Neural cell (in vitro differentiated cells): ENCODE data around the gene MAOB. TPM values are rescaled to one million over a fixed set of nuclear protein-coding genes. Genes with fewer than 3 reads are reported as not detected.

Source experiments
- H2AFZ ChIP-seq: fragments of 200-600, 300-800 bp; sonication (generic), shearing (Covaris generic); 2 replicates; pipeline ENCODE4 v1.6.0; 2014; ENCODE audit warnings: low read depth, mild to moderate bottlenecking, antibody characterized with exemption, low read length, moderate library complexity
- H3F3A ChIP-seq: fragments of 200-600 bp; shearing (Covaris generic); 2 replicates; pipeline ENCODE4 v1.6.1; 2016; ENCODE audit warnings: mild to moderate bottlenecking, moderate library complexity, mixed read lengths, antibody characterized with exemption, low read length; ENCODE audit not compliant: insufficient read depth, poor library complexity, severe bottlenecking
- H3K27ac ChIP-seq: fragments of 200-600, 300-800 bp; sonication (generic), shearing (Covaris generic); 2 replicates; pipeline ENCODE4 v1.5.1; 2014; ENCODE audit warnings: mild to moderate bottlenecking, low read length, moderate library complexity
- H3K27me3 ChIP-seq: fragments of 300-800, 200-600 bp; sonication (generic), shearing (Covaris generic); 2 replicates; pipeline ENCODE4 v1.6.0; 2014; ENCODE audit warnings: mild to moderate bottlenecking, low read depth, low read length, moderate library complexity; ENCODE audit not compliant: insufficient read depth
- H3K36me3 ChIP-seq: fragments of 300-800, 200-600 bp; sonication (generic), shearing (Covaris generic); 2 replicates; pipeline ENCODE4 v1.5.1; 2014; ENCODE audit warnings: mild to moderate bottlenecking, antibody characterized with exemption, low read length, moderate library complexity; ENCODE audit not compliant: insufficient read depth
- H3K4me2 ChIP-seq: fragments of 300-800, 200-600 bp; sonication (generic), shearing (Covaris generic); 2 replicates; pipeline ENCODE4 v1.6.0; 2014; ENCODE audit warnings: mild to moderate bottlenecking, low read length
- H3K4me3 ChIP-seq: fragments of 300-800, 200-600 bp; sonication (generic), shearing (Covaris generic); 2 replicates; pipeline ENCODE4 v1.5.1; 2014; ENCODE audit warnings: mild to moderate bottlenecking, low read length, moderate library complexity
- H3K79me2 ChIP-seq: fragments of 200-600 bp; shearing (Covaris generic); replicated peaks from 2 replicates; pipeline ENCODE4 v1.6.0; 2014; ENCODE audit warnings: mild to moderate bottlenecking, low read length, moderate library complexity; ENCODE audit not compliant: insufficient read depth
- H3K9ac ChIP-seq: fragments of 300-800, 200-600 bp; sonication (generic), shearing (Covaris generic); 2 replicates; pipeline ENCODE4 v1.6.1; 2016; ENCODE audit warnings: mild to moderate bottlenecking, low read length, mixed read lengths
- H3K9me2 ChIP-seq: fragments of 200-600 bp; shearing (Covaris generic); 2 replicates; pipeline ENCODE4 v1.6.1; 2016; ENCODE audit warnings: mild to moderate bottlenecking, low read length, mixed read lengths; ENCODE audit not compliant: insufficient read depth
- H3K9me3 ChIP-seq: fragments of 200-600, 300-800 bp; sonication (generic), shearing (Covaris generic); 2 replicates; pipeline ENCODE4 v1.6.1; 2016; ENCODE audit warnings: mild to moderate bottlenecking, mixed run types, low read length, moderate library complexity, mixed read lengths
- H4K20me1 ChIP-seq: fragments of 200-600 bp; shearing (Covaris generic); 2 replicates; pipeline ENCODE4 v1.6.1; 2016; ENCODE audit warnings: mild to moderate bottlenecking, mixed run types; ENCODE audit not compliant: insufficient read depth
- EP300 ChIP-seq: fragments of 450-650 bp; conservative IDR thresholded peaks from 2 replicates; pipeline ENCODE4 v1.6.1; 2014; ENCODE audit warnings: antibody characterized with exemption, mild to moderate bottlenecking, moderate library complexity; ENCODE audit not compliant: poor library complexity, severe bottlenecking
- EZH2 ChIP-seq: fragments of 200-600, 300-800 bp; shearing (Covaris generic), sonication (generic); IDR thresholded peaks from 2 replicates; pipeline ENCODE4 v1.6.1; 2014; ENCODE audit warnings: antibody characterized with exemption, low read length, borderline replicate concordance, mild to moderate bottlenecking; ENCODE audit not compliant: insufficient read depth, poor library complexity, severe bottlenecking
- MXI1 ChIP-seq: fragments of 450-650 bp; conservative IDR thresholded peaks from 2 replicates; pipeline ENCODE4 v1.6.1; 2014; ENCODE audit warnings: antibody characterized with exemption, mild to moderate bottlenecking; ENCODE audit not compliant: poor library complexity, severe bottlenecking
- POLR2AphosphoS5 ChIP-seq: IDR thresholded peaks from 2 replicates; pipeline ENCODE4 v1.6.1; 2012
- RAD21 ChIP-seq: fragments of 450-650 bp; conservative IDR thresholded peaks from 2 replicates; pipeline ENCODE4 v1.6.1; 2014; ENCODE audit warnings: antibody characterized with exemption, mild to moderate bottlenecking, moderate library complexity
- SMC3 ChIP-seq: fragments of 450-650 bp; conservative IDR thresholded peaks from 2 replicates; pipeline ENCODE4 v1.6.1; 2014; ENCODE audit warnings: antibody characterized with exemption, mild to moderate bottlenecking, moderate library complexity; ENCODE audit not compliant: poor library complexity
- TAF1 ChIP-seq: IDR thresholded peaks from 2 replicates; pipeline ENCODE4 v1.6.1; 2012; ENCODE audit warnings: low read depth
- polyA plus RNA-seq: library from polyadenylated mRNA; depleted of rRNA; stranded (reverse); fragments of >200 nt; gene quantifications from 2 replicates; pipeline ENCODE4 v1.2.3, GENCODE V29; 2014
- TF ChIP-seq, protein P1 (sequence below): IDR thresholded peaks from 2 replicates; pipeline ENCODE4 v1.6.1; 2012; ENCODE audit warnings: borderline replicate concordance
- TF ChIP-seq, protein P2 (sequence below): fragments of 450-650 bp; IDR thresholded peaks from 2 replicates; pipeline ENCODE4 v1.5.1; 2014; ENCODE audit warnings: antibody characterized with exemption, mild to moderate bottlenecking, moderate library complexity; ENCODE audit not compliant: poor library complexity, severe bottlenecking

Gene MAOB
- polyA plus RNA-seq, 1 donor from 2014 or later, result not detected

DNA sequence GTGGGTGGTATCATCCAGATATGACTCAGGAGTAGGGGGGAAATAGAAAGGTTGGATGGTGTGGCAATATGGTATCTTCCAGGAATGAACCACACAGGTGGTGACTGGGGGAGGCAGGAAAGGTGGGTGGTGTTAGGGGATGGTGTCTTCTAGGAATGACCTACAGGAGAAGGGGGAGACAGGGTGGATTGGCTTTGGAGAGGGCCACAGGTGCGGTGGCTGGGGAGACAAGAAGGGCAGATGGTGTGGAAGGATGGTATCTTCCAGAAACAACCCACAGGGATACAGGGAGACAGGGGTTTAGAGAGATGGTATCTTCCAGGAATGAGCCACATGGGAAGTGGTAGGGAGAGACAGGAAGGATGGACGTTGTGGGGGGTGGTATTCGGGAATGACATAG lies 162.2 kb downstream of the MAOB start:
- Histone ChIP-seq H4K20me1 (no peaks in the 10 kb centered on the region), H3K9me3 (no peaks in the 10 kb centered on the region), H3F3A (no peaks in the 10 kb centered on the region), H3K27ac (no peak overlapping the region), H3K9ac (no peak overlapping the region), H3K4me3 (no peak overlapping the region), H3K4me2 (no peak overlapping the region), H3K9me2 (no peaks in the 10 kb centered on the region), H3K27me3 (no peaks in the 10 kb centered on the region), H2AFZ (no peak overlapping the region), H3K36me3 (no peaks in the 10 kb centered on the region), H3K79me2 (no peaks in the 10 kb centered on the region)
- TF ChIP-seq RAD21 (no peak), EZH2 (no peak), TAF1 (no peak), MXI1 (no peak), POLR2AphosphoS5 (no peak), SMC3 (no peak), EP300 (no peak)
- TF ChIP-seq, protein P1, sequence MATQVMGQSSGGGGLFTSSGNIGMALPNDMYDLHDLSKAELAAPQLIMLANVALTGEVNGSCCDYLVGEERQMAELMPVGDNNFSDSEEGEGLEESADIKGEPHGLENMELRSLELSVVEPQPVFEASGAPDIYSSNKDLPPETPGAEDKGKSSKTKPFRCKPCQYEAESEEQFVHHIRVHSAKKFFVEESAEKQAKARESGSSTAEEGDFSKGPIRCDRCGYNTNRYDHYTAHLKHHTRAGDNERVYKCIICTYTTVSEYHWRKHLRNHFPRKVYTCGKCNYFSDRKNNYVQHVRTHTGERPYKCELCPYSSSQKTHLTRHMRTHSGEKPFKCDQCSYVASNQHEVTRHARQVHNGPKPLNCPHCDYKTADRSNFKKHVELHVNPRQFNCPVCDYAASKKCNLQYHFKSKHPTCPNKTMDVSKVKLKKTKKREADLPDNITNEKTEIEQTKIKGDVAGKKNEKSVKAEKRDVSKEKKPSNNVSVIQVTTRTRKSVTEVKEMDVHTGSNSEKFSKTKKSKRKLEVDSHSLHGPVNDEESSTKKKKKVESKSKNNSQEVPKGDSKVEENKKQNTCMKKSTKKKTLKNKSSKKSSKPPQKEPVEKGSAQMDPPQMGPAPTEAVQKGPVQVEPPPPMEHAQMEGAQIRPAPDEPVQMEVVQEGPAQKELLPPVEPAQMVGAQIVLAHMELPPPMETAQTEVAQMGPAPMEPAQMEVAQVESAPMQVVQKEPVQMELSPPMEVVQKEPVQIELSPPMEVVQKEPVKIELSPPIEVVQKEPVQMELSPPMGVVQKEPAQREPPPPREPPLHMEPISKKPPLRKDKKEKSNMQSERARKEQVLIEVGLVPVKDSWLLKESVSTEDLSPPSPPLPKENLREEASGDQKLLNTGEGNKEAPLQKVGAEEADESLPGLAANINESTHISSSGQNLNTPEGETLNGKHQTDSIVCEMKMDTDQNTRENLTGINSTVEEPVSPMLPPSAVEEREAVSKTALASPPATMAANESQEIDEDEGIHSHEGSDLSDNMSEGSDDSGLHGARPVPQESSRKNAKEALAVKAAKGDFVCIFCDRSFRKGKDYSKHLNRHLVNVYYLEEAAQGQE, result no peak
- TF ChIP-seq, protein P2, sequence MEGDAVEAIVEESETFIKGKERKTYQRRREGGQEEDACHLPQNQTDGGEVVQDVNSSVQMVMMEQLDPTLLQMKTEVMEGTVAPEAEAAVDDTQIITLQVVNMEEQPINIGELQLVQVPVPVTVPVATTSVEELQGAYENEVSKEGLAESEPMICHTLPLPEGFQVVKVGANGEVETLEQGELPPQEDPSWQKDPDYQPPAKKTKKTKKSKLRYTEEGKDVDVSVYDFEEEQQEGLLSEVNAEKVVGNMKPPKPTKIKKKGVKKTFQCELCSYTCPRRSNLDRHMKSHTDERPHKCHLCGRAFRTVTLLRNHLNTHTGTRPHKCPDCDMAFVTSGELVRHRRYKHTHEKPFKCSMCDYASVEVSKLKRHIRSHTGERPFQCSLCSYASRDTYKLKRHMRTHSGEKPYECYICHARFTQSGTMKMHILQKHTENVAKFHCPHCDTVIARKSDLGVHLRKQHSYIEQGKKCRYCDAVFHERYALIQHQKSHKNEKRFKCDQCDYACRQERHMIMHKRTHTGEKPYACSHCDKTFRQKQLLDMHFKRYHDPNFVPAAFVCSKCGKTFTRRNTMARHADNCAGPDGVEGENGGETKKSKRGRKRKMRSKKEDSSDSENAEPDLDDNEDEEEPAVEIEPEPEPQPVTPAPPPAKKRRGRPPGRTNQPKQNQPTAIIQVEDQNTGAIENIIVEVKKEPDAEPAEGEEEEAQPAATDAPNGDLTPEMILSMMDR, result no peak

DNA sequence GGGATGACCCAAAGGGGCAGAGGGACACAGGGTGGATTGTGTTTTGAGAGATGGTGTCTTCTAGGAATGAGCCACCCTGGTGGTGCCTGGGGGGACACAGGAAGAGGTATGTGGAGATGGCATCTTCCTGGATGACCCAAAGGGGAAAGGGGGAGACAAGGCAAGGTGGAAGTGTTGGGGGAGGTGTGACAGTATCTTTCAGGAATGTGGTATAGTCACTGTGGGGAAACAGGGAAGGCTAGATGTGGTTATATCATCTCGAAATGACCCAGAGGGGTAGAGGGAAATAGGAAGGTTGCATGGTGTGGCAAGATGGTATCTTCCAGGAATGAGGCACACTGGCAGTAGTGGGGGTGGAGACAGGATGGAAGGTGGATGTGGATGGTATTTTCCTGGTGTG lies 163.3 kb downstream of the MAOB start:
- no peaks in the 10 kb centered on the region for H3K9me3 ChIP-seq
- no peak overlapping the region for H3K9ac ChIP-seq
- H2AFZ ChIP-seq, result no peak overlapping the region
- no peaks in the 10 kb centered on the region for H3K27me3 ChIP-seq
- H3K36me3 ChIP-seq, result no peaks in the 10 kb centered on the region
- no peak overlapping the region for H3K4me2 ChIP-seq
- H3K4me3 ChIP-seq, result no peak overlapping the region
- TF ChIP-seq EP300, result no peak
- no peak for TF ChIP-seq TAF1
- TF ChIP-seq POLR2AphosphoS5, result no peak
- TF ChIP-seq, protein P1, result no peak
- no peak for TF ChIP-seq EZH2
- TF ChIP-seq RAD21, result no peak
- TF ChIP-seq SMC3, result no peak
- TF ChIP-seq MXI1, result no peak
- TF ChIP-seq, protein P2, result no peak
- H3K79me2 ChIP-seq, result no peaks in the 10 kb centered on the region
- no peaks in the 10 kb centered on the region for H4K20me1 ChIP-seq
- H3K27ac ChIP-seq, result no peak overlapping the region
- H3F3A ChIP-seq, result no peaks in the 10 kb centered on the region
- no peaks in the 10 kb centered on the region for H3K9me2 ChIP-seq
